ENCODE results near the gene DNAJC12. TPM values are rescaled to one million over a fixed set of nuclear protein-coding genes. Genes with fewer than 3 reads are reported as not detected.
"Not testable (repeated sequence)": the region's sequence is repeated elsewhere in the genome, so short reads cannot be mapped to it uniquely, and the experiment has no call there.

The DNAJC12 gene
- total RNA-seq, 4 donors from 2014 or later, result 0.77 to 8.8 (median 6.0) TPM

DNA sequence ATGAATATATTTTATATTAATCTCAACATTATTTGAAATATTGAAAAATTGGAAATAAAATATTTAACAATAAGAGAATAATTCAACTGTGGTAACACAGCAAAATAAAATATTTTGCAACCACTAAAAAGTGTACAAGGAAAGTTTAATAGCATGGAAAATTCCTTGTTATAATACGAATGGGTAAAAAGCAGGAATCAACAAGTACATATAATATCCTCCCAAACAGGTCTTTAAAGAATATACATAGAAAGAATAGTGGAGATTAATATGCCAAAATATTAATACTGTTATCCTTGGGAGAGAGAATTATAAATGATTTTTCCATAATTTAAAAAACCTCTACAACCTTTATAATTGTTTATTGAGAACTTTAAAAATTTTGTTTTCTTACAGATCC, 1.0 kb downstream of the DNAJC12 start:
- no peak for DNase-seq
- Histone ChIP-seq H3K4me3 (peak overlapping the region in 1 of 2 donors; percentile 29), H3K36me3 (no peaks in the 10 kb centered on the region), H3K9me3 (no peaks in the 10 kb centered on the region), H3K27ac (no peak overlapping the region), H3K4me1 (peaks cover 0 to 4% of the 10 kb centered on the region in 2 donors), H3K27me3 (no peaks in the 10 kb centered on the region)
- intact Hi-C loops (cut with DNase I; ENCODE audit: low total_unique reads), result no loop called here
- TF ChIP-seq POLR2A (IDR thresholded peaks at IDR 0.05), result no peak
- TF ChIP-seq, protein P1, sequence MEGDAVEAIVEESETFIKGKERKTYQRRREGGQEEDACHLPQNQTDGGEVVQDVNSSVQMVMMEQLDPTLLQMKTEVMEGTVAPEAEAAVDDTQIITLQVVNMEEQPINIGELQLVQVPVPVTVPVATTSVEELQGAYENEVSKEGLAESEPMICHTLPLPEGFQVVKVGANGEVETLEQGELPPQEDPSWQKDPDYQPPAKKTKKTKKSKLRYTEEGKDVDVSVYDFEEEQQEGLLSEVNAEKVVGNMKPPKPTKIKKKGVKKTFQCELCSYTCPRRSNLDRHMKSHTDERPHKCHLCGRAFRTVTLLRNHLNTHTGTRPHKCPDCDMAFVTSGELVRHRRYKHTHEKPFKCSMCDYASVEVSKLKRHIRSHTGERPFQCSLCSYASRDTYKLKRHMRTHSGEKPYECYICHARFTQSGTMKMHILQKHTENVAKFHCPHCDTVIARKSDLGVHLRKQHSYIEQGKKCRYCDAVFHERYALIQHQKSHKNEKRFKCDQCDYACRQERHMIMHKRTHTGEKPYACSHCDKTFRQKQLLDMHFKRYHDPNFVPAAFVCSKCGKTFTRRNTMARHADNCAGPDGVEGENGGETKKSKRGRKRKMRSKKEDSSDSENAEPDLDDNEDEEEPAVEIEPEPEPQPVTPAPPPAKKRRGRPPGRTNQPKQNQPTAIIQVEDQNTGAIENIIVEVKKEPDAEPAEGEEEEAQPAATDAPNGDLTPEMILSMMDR (IDR thresholded peaks at IDR 0.05), result no peak

DNA sequence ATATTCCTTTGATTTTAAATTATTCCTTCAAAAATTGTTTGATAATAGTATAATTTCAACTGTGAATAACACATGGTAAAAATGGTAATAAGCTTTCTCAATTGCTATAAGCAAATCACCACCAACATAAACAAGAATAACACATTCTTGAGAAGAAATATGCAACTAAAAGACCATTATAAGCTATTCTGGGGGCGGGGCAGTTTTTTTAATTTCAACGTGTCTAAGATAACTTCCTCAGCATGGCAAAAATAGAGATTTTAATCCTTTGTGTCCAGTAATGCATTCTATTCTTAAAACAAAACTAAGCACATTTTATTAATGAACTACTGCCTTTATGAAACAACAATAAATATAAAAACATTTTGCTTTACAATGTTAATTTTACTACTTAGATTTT, 1.5 kb downstream of the DNAJC12 start:
- Histone ChIP-seq H3K4me3 (no peak overlapping the region), H3K36me3 (no peaks in the 10 kb centered on the region), H3K9me3 (no peaks in the 10 kb centered on the region), H3K4me1 (peaks cover 0 to 4% of the 10 kb centered on the region in 2 donors), H3K27me3 (no peaks in the 10 kb centered on the region), H3K27ac (no peak overlapping the region)
- intact Hi-C loops (cut with DNase I; ENCODE audit: low total_unique reads), result no loop called here
- TF ChIP-seq POLR2A (IDR thresholded peaks at IDR 0.05), result no peak
- TF ChIP-seq, protein P1 (IDR thresholded peaks at IDR 0.05), result no peak
- DNase-seq, result no peak

DNA sequence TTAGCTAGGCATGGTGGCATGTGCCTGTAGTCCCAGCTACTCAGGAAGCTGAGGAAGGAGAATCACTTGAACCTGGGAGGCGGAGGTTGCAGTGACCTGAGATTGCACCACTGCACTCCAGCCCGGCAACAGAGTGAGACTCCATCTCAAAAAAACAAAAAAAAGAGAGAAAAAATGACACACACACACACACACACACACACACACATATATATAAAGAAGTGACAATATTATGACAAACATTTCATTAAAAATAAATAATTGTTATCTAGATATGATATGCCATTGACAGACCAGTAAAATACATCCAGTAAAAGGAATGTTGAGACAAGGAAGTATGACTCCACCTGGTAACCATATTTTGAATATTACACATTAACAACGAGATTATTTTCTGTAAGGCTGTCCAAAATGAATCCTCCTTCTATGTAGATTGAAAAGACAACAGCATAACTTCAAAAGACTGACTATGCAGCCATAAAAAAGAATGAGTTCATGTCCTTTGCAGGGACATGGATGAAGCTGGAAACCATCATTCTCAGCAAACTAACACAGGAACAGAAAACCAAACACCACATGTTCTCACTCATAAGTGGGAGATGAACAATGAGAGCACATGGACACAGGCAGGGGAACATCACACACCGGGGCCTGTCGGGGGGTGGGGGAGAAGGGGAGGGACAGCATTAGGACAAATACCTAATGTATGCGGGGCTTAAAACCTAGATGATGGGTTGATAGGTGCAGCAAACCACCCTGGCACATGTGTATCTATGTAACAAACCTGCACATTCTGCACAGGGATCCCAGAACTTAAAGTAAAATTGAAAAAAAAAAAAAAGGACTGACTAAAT, 2.2 kb downstream of the DNAJC12 start:
- DNase-seq; H3K4me3 ChIP-seq; H3K27me3 ChIP-seq; H3K9me3 ChIP-seq; H3K36me3 ChIP-seq; H3K27ac ChIP-seq; H3K4me1 ChIP-seq; intact Hi-C loops (cut with DNase I; ENCODE audit: low total_unique reads): not testable (repeated sequence)

DNA sequence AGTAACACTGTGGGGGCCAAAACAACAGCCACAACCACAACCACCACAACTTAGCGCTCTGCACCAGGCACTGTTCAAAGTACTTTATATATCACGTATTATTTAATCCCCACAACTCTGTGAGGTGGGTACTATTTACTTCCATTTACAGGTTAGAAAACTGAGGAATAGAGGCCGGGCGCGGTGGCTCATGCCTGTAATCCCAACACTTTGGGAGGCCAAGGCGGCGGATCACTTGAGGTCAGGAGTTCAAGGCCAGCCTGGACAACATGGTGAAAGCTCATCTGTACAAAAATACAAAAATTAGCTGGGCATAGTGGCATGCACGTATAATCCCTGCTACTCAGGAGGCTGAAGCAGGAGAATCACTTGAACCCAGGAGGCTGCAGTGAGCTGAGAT, 3.6 kb downstream of the DNAJC12 start:
- no peaks in the 10 kb centered on the region for H3K9me3 ChIP-seq
- no peak overlapping the region for H3K27ac ChIP-seq
- no peak for DNase-seq
- no peaks in the 10 kb centered on the region for H3K36me3 ChIP-seq
- no peak for TF ChIP-seq POLR2A (IDR thresholded peaks at IDR 0.05)
- TF ChIP-seq, protein P1 (IDR thresholded peaks at IDR 0.05), result no peak
- peaks cover 0 to 4% of the 10 kb centered on the region in 2 donors for H3K4me1 ChIP-seq
- intact Hi-C loops (cut with DNase I; ENCODE audit: low total_unique reads), result no loop called here
- no peak overlapping the region for H3K4me3 ChIP-seq
- H3K27me3 ChIP-seq, result no peaks in the 10 kb centered on the region

DNA sequence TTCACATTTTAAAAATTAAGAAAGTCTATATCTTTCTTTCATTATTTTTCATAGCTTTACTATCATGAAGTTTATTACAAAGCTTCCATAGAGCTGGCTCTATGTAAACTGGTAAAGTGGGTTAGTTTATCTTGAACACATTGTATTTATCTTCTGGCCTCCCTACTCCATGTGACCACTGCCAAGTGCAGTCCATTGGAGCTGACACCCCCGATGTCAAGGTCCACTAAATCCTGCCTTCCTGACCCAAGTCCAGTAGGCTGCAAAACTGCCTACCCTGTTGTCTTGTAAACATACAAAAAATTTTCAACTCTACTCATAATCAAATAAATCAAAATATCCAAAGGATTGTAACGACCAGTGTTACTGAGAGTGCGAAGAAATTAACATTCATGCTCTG, 10.2 kb downstream of the DNAJC12 start:
- Histone ChIP-seq H3K4me1 (peaks cover 0 to 5% of the 10 kb centered on the region in 2 donors), H3K9me3 (no peaks in the 10 kb centered on the region), H3K27me3 (no peaks in the 10 kb centered on the region), H3K36me3 (no peaks in the 10 kb centered on the region), H3K27ac (no peak overlapping the region), H3K4me3 (no peak overlapping the region)
- intact Hi-C loops (cut with DNase I; ENCODE audit: low total_unique reads), result no loop called here
- TF ChIP-seq POLR2A (IDR thresholded peaks at IDR 0.05), result no peak
- TF ChIP-seq, protein P1 (IDR thresholded peaks at IDR 0.05), result no peak
- no peak for DNase-seq

Data from uterus (tissue), 4 donors.